ENCODE data around the gene CST1.
"Not testable (repeated sequence)": the region's sequence is repeated elsewhere in the genome, so short reads cannot be mapped to it uniquely, and the experiment has no call there.

Gene CST1

DNA sequence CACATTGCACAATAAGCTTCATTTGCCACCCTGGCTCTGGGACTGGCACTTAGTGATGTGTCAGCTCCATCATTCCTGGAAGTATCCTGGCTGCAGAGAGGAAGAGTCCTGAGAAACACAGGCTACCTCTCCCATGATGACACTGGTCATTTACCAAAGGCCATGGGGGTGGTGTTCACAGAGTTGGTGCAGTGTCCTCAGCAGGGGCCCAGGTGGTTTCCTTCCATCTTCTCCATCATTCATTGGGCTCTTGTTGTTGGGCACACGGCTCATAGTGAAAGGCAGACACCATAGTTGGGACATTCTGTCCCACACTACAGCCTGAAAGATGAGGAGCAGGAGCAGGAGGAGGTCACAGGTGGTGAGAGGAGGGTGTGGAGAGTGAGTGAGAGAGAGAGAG lies 15.8 kb upstream of the CST1 start:
- Histone ChIP-seq H3K27me3 (ENCODE audit: insufficient read depth, low read length, poor library complexity, severe bottlenecking) (no peaks in the 10 kb centered on the region), H3K79me2 (ENCODE audit: insufficient read depth, low read length) (no peaks in the 10 kb centered on the region), H3K9me3 (ENCODE audit: insufficient read depth, low read depth, low read length) (no peaks in the 10 kb centered on the region), H4K20me1 (ENCODE audit: insufficient read depth, low read length, poor library complexity, severe bottlenecking) (no peaks in the 10 kb centered on the region), H3K4me2 (ENCODE audit: low read depth, low read length, poor library complexity, severe bottlenecking) (no peak overlapping the region), H3K36me3 (ENCODE audit: insufficient read depth, low read length) (no peaks in the 10 kb centered on the region), H2AFZ (ENCODE audit: low read length) (no peak overlapping the region), H3K4me3 (ENCODE audit: low read length, poor library complexity, severe bottlenecking) (no peak overlapping the region), H3K4me1 (ENCODE audit: insufficient read depth, low read length, poor library complexity, severe bottlenecking) (no peaks in the 10 kb centered on the region), H3F3A (ENCODE audit: low read depth) (no peaks in the 10 kb centered on the region), H3K9ac (ENCODE audit: low read depth, low read length, poor library complexity, severe bottlenecking) (no peak overlapping the region), H3K9me2 (replicated peaks; ENCODE audit: low read depth, low read length) (no peaks in the 10 kb centered on the region)
- no peak for TF ChIP-seq EZH2phosphoT487 (IDR thresholded peaks at IDR 0.05; ENCODE audit: borderline replicate concordance)
- TF ChIP-seq, protein P1, sequence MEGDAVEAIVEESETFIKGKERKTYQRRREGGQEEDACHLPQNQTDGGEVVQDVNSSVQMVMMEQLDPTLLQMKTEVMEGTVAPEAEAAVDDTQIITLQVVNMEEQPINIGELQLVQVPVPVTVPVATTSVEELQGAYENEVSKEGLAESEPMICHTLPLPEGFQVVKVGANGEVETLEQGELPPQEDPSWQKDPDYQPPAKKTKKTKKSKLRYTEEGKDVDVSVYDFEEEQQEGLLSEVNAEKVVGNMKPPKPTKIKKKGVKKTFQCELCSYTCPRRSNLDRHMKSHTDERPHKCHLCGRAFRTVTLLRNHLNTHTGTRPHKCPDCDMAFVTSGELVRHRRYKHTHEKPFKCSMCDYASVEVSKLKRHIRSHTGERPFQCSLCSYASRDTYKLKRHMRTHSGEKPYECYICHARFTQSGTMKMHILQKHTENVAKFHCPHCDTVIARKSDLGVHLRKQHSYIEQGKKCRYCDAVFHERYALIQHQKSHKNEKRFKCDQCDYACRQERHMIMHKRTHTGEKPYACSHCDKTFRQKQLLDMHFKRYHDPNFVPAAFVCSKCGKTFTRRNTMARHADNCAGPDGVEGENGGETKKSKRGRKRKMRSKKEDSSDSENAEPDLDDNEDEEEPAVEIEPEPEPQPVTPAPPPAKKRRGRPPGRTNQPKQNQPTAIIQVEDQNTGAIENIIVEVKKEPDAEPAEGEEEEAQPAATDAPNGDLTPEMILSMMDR (conservative IDR thresholded peaks at IDR 0.05; ENCODE audit: low read length) = no peak

DNA sequence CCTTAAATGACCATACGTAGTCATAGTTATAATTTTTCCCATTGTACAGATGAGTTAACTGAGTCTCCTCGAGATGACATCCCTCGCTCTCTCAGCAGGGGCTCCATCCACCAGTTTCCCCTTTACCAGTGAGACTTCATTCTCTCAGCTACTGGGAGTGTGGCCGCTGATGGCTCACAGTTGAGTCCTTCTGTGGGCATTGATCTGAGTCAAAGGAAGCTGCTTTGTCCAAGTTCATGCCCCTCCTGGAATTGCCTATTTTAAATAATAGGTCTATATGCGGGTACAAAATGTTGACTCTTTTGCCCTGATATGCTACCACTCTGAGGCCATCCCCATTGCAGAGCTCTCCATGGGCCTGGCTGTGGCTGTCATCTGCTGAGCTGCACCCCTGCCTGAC lies 14.8 kb upstream of the CST1 start:
- Histone ChIP-seq H3K9me2 (replicated peaks; ENCODE audit: low read depth, low read length) (no peaks in the 10 kb centered on the region), H3K9ac (ENCODE audit: low read depth, low read length, poor library complexity, severe bottlenecking) (no peak overlapping the region), H3K79me2 (ENCODE audit: insufficient read depth, low read length) (no peaks in the 10 kb centered on the region), H3K4me1 (ENCODE audit: insufficient read depth, low read length, poor library complexity, severe bottlenecking) (no peaks in the 10 kb centered on the region), H3F3A (ENCODE audit: low read depth) (no peaks in the 10 kb centered on the region), H3K4me3 (ENCODE audit: low read length, poor library complexity, severe bottlenecking) (no peak overlapping the region), H2AFZ (ENCODE audit: low read length) (no peak overlapping the region), H3K27me3 (ENCODE audit: insufficient read depth, low read length, poor library complexity, severe bottlenecking) (no peaks in the 10 kb centered on the region), H3K36me3 (ENCODE audit: insufficient read depth, low read length) (no peaks in the 10 kb centered on the region), H4K20me1 (ENCODE audit: insufficient read depth, low read length, poor library complexity, severe bottlenecking) (no peaks in the 10 kb centered on the region), H3K4me2 (ENCODE audit: low read depth, low read length, poor library complexity, severe bottlenecking) (no peak overlapping the region), H3K9me3 (ENCODE audit: insufficient read depth, low read depth, low read length) (no peaks in the 10 kb centered on the region)
- TF ChIP-seq, protein P1 (conservative IDR thresholded peaks at IDR 0.05; ENCODE audit: low read length) = no peak
- no peak for TF ChIP-seq EZH2phosphoT487 (IDR thresholded peaks at IDR 0.05; ENCODE audit: borderline replicate concordance)

DNA sequence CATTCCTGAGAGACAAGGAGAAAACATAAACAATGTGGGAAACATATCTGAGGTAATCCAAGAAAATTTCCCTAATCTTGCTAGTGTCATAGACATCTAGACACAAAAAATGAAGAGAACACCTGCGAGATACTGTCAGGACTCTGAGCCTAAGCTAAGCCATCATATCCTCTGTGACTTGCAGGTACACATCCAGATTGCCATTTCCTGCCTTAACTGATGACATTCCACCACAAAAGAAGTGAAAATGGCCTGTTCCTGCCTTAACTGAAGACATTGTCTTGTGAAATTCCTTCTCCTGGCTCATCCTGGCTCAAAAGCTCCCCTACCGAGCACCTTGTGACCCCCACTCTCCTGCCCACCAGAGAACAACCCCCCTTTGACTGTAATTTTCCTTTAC lies 13.9 kb upstream of the CST1 start:
- not testable (repeated sequence) for H3K27me3 ChIP-seq (ENCODE audit: insufficient read depth, low read length, poor library complexity, severe bottlenecking); H3K4me1 ChIP-seq (ENCODE audit: insufficient read depth, low read length, poor library complexity, severe bottlenecking); H3K9me3 ChIP-seq (ENCODE audit: insufficient read depth, low read depth, low read length); H4K20me1 ChIP-seq (ENCODE audit: insufficient read depth, low read length, poor library complexity, severe bottlenecking); H3K9me2 ChIP-seq (replicated peaks; ENCODE audit: low read depth, low read length); H3K36me3 ChIP-seq (ENCODE audit: insufficient read depth, low read length); H2AFZ ChIP-seq (ENCODE audit: low read length); H3K4me3 ChIP-seq (ENCODE audit: low read length, poor library complexity, severe bottlenecking); H3K9ac ChIP-seq (ENCODE audit: low read depth, low read length, poor library complexity, severe bottlenecking); H3K79me2 ChIP-seq (ENCODE audit: insufficient read depth, low read length); H3K4me2 ChIP-seq (ENCODE audit: low read depth, low read length, poor library complexity, severe bottlenecking); H3F3A ChIP-seq (ENCODE audit: low read depth)

DNA sequence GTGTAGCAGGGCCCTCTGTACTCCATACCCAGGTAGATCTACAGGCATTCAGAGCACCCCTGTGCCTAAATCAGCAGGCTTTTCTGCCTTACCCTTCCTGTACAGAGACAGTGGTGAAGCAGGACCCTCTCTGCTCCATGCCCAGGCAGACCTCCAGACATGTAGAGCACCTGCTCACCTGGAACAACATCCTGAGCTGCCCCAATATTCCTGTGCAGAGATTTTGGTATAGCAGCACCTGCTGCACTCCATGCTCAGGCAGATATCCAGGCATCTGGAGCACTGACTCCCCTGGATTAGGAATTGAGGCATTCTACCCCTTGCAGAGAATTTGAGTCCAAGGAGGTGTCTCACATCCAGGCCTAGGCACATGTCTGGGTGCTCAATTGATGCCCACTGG lies 12.6 kb upstream of the CST1 start:
- Histone ChIP-seq H3K9me3 (ENCODE audit: insufficient read depth, low read depth, low read length) (no peaks in the 10 kb centered on the region), H3K4me3 (ENCODE audit: low read length, poor library complexity, severe bottlenecking) (no peak overlapping the region), H3K27me3 (ENCODE audit: insufficient read depth, low read length, poor library complexity, severe bottlenecking) (no peaks in the 10 kb centered on the region), H3F3A (ENCODE audit: low read depth) (no peaks in the 10 kb centered on the region), H3K79me2 (ENCODE audit: insufficient read depth, low read length) (no peaks in the 10 kb centered on the region), H3K9me2 (replicated peaks; ENCODE audit: low read depth, low read length) (no peaks in the 10 kb centered on the region), H2AFZ (ENCODE audit: low read length) (no peak overlapping the region), H4K20me1 (ENCODE audit: insufficient read depth, low read length, poor library complexity, severe bottlenecking) (no peaks in the 10 kb centered on the region), H3K4me2 (ENCODE audit: low read depth, low read length, poor library complexity, severe bottlenecking) (no peak overlapping the region), H3K36me3 (ENCODE audit: insufficient read depth, low read length) (no peaks in the 10 kb centered on the region), H3K4me1 (ENCODE audit: insufficient read depth, low read length, poor library complexity, severe bottlenecking) (no peaks in the 10 kb centered on the region), H3K9ac (ENCODE audit: low read depth, low read length, poor library complexity, severe bottlenecking) (no peak overlapping the region)
- TF ChIP-seq, protein P1 (conservative IDR thresholded peaks at IDR 0.05; ENCODE audit: low read length) = no peak
- no peak for TF ChIP-seq EZH2phosphoT487 (IDR thresholded peaks at IDR 0.05; ENCODE audit: borderline replicate concordance)
